T-helper 17 cell (primary cell): Measurements from ENCODE around the gene DEPDC1. TPM values are rescaled to one million over a fixed set of nuclear protein-coding genes. Genes with fewer than 3 reads are reported as not detected.

Experiments
- ATAC-seq: fragments of 150-1000 bp; cut with Tn5 transposase; 2 replicates; pipeline ENCODE4 v1.10.0; 2021; ENCODE audit warnings: mild to moderate bottlenecking, moderate library complexity
- DNase-seq, 3 donors: peaks; one replicate each; pipeline versions ENCODE4 v3.0.0 to v3.0.0-alpha.2; 2020 to 2021
- H3K9me3 ChIP-seq: one replicate; pipeline ENCODE4 v1.7.0; 2013; ENCODE audit warnings: low read length, mild to moderate bottlenecking; ENCODE audit not compliant: control insufficient read depth, poor library complexity, severe bottlenecking
- H3K27ac Mint-ChIP-seq: one replicate; pipeline ENCODE4 v1.8.0; 2022; ENCODE audit warnings: mild to moderate bottlenecking, moderate library complexity, mixed read lengths
- H3K27me3 Mint-ChIP-seq: one replicate; pipeline ENCODE4 v1.8.0; 2022; ENCODE audit warnings: mixed read lengths
- H3K36me3 Mint-ChIP-seq: one replicate; pipeline ENCODE4 v1.8.0; 2022; ENCODE audit warnings: low read depth, mixed read lengths
- H3K4me1 Mint-ChIP-seq: one replicate; pipeline ENCODE4 v1.8.0; 2022; ENCODE audit warnings: mild to moderate bottlenecking, mixed read lengths
- H3K4me3 Mint-ChIP-seq: one replicate; pipeline ENCODE4 v1.8.0; 2022; ENCODE audit warnings: mild to moderate bottlenecking, moderate library complexity, mixed read lengths
- total RNA-seq, 4 donors: library from RNA in 2 of 4; stranded (reverse) in 2 of 4; gene quantifications; one replicate each; pipeline ENCODE4 v1.2.3 and lab custom pipeline; 2022 to 2026

DEPDC1 gene
- total RNA-seq, 2 donors from 2014 or later = 0.16 TPM; not detected in 1

DNA sequence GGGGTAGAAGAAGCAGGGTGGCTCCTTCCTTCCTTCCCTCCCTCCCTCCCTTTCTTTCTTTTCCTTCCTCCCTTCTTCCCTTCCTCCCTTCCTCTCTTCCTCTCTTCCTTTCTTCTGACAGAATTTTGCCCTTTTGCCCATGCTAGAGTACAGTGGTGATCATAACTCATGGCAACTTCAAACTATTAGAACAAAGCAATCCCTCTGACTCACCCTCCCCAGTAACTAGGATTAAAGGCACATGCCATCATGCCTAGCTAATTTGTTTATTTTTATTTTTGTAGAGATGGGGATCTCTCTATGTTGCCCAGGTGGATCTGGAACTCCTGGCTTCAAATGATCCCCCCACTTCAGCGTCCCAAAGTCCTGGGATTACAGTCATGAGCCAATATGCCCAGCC, 37.1 kb downstream of the DEPDC1 start:
- Mint-ChIP-seq H3K27ac (no peak overlapping the region), H3K36me3 (no peaks in the 10 kb centered on the region), H3K4me1 (no peaks in the 10 kb centered on the region), H3K27me3 (peaks cover 11% of the 10 kb centered on the region), H3K4me3 (no peak overlapping the region)
- ATAC-seq = no peak
- no peaks in the 10 kb centered on the region for H3K9me3 ChIP-seq
- no peak for DNase-seq

DNA sequence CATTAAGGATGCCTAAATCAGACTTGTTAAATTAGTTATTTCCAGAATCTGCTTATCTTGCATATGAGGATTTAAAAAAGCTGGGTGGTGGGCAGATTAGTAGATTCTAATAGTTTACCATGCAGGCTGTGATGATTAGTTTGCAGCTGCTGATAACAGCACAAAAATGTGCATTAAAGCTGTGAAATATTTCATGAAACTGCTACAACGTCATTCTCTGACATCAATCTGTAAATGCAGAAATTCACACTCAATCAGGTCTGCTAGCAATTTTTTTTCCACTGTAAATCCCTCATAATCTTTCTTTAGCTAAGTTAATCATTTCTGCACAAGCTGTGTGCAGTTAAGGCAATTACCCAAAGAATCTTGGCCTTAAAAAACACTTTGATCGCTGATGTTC, 37.8 kb downstream of the DEPDC1 start:
- Mint-ChIP-seq H3K4me3 (no peak overlapping the region), H3K27ac (no peak overlapping the region), H3K36me3 (no peaks in the 10 kb centered on the region), H3K4me1 (no peaks in the 10 kb centered on the region), H3K27me3 (peaks cover 11% of the 10 kb centered on the region)
- no peaks in the 10 kb centered on the region for H3K9me3 ChIP-seq
- ATAC-seq = no peak
- no peak for DNase-seq

DNA sequence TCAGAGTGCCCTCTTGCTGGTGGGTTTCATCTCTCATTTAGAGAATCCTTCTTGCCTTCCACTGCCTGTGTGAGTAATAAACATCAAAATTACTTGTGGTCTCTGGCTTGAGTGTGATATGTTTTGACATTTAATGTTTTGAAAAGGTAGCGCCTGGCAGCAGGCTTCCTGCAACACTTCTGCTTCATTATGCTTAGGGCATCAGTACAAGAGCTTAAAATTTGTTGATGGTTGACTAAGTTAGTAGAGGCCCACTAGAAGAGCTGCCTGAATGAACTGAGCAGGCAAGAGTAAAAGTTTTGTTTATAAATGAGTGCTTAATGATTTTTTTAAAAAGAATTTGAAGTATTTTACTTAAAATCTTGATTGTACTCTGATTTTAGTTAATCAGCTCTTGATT, 40.7 kb downstream of the DEPDC1 start:
- ATAC-seq (no peak), DNase-seq (no peak)
- H3K9me3 ChIP-seq = no peaks in the 10 kb centered on the region
- Mint-ChIP-seq H3K4me3 (no peak overlapping the region), H3K27me3 (peaks cover 11% of the 10 kb centered on the region), H3K36me3 (no peaks in the 10 kb centered on the region), H3K27ac (no peak overlapping the region), H3K4me1 (no peaks in the 10 kb centered on the region)

DNA sequence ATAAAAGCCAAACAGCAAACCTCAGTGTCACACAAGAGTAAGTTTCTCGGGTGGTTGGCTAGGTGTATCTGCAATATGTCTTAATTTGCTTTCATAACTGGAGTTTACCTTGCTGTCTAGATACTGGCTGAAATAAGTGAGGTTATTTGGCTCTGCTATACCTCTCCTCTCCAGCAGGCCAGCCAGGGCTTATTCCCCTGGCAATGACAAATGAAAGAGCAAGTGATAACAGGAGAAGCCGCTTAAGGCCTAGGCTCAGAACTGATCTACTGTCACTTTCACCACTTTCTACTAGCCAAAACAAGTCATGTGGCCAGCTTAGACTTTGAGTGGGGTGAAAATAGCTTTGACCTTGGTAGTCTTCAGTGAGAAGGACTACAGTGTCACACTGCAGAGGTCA, 42.3 kb downstream of the DEPDC1 start:
- no peaks in the 10 kb centered on the region for H3K36me3 Mint-ChIP-seq
- no peak for ATAC-seq
- H3K27me3 Mint-ChIP-seq = peaks cover 11% of the 10 kb centered on the region
- H3K9me3 ChIP-seq = no peaks in the 10 kb centered on the region
- H3K4me1 Mint-ChIP-seq = no peaks in the 10 kb centered on the region
- H3K27ac Mint-ChIP-seq = no peak overlapping the region
- no peak for DNase-seq
- no peak overlapping the region for H3K4me3 Mint-ChIP-seq

DNA sequence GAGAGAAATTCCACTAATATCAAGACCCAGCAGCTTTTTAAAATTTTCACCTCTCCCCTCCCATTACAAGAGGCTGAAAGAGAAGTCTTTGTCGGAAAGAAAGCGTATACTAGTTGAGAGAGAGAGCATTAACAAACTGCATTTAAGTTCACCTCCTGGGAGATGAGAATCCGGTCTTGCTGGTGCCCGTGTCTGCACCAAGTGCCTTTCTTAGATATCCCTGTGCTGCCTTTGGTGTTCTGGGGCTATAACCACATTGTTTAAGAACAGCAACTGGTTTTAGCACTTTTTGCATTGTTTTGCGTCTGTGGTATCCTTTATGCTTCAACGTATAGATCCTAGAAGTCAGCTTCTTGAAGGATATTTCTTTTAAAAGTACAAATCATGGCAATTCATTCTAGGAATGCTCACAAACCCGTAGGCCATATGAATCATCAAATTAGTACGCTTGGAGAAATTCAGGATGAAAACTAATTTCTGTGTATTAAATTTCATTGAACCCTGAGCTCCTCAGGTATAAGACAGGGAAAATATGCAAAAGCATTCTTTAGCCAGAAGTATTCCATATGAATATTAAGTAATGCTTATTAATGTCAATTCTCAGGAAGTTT, 43.7 kb downstream of the DEPDC1 start:
- Mint-ChIP-seq H3K4me3 (no peak overlapping the region), H3K27ac (no peak overlapping the region)

DNA sequence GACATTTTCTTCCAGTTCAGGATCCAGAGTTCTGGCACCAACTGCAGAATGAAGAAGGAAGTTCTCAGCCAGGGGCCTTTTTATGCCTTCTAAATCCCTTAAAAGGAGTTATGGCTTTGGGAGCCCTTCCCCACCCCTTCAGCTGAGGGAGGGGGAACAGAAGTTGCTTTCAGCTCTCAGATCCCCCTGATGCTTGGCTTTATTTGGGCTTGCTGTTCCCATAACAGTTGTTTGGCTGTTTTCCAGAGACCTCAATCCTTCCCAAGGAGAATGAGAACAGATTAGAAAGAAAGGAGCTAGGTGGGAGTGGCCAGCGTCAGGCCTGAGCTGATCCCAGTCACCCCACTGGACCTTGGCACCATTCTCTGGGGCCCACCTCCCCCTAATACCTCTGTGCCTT, 47.0 kb downstream of the DEPDC1 start, which contains the start of gene RPE65:
RPE65 (minus strand) TSS at position 54 of the 400 bp plus-strand sequence; CDS start at position 5, 49 bp downstream.
- Mint-ChIP-seq H3K36me3 (no peaks in the 10 kb centered on the region), H3K27me3 (peaks cover 5% of the 10 kb centered on the region), H3K27ac (no peak within 1 kb of the TSS), H3K4me1 (no peaks in the 10 kb centered on the region), H3K4me3 (no peak within 1 kb of the TSS)
- ATAC-seq (no peak), DNase-seq (no peak)
- H3K9me3 ChIP-seq = no peaks in the 10 kb centered on the region

More for the DNA sequence above, 43.7 kb downstream of the DEPDC1 start:
- ATAC-seq = no peak
- no peak for DNase-seq
- H3K9me3 ChIP-seq = no peaks in the 10 kb centered on the region
- H3K36me3 Mint-ChIP-seq = no peaks in the 10 kb centered on the region
- no peaks in the 10 kb centered on the region for H3K4me1 Mint-ChIP-seq
- H3K27me3 Mint-ChIP-seq = peaks cover 9% of the 10 kb centered on the region

DNA sequence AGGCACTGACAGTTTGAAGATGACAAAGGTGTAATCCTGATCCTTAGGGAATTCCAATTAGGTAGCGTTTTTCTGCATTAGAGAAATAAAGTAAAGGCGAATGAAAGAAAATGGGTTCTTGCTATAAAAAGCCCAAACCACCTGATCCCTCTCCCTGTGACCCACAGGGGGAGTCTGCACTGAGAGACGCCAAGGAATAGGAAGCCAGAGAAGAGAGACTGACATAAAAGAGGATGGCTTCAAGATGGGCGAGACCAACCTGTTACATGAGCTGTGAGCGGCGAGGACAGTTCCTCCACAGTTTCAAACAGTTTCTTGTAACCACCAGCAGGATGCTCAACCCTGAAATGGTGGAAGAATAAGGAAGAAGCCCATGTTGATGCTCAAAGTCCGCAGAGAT, 48.5 kb downstream of the DEPDC1 start:
- Mint-ChIP-seq H3K27ac (no peak overlapping the region), H3K27me3 (peaks cover 12% of the 10 kb centered on the region), H3K4me3 (no peak overlapping the region), H3K36me3 (no peaks in the 10 kb centered on the region), H3K4me1 (no peaks in the 10 kb centered on the region)
- no peak for ATAC-seq
- DNase-seq = no peak
- H3K9me3 ChIP-seq = no peaks in the 10 kb centered on the region

DNA sequence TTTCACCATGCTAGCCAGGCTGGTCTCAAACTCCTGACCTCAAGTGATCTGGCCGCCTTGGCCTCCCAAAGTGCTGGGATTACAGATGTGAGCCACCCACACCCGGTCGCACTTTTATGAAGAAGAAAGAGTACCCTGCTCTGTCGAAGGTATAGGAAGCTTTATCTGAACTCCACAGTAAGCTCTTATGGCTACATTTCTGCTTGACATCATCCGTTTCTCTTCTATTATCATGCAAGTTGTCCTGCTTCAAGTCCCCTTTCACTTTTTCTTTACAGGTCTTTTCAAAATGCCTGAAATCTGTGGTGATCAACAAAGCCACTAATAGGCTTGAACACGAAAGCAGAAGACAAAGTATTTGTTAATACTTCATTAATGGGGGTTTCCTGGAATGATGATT, 51.2 kb downstream of the DEPDC1 start:
- Mint-ChIP-seq H3K36me3 (no peaks in the 10 kb centered on the region), H3K4me3 (no peak overlapping the region), H3K27ac (no peak overlapping the region), H3K27me3 (peaks cover 12% of the 10 kb centered on the region), H3K4me1 (no peaks in the 10 kb centered on the region)
- DNase-seq = no peak
- ATAC-seq = no peak
- H3K9me3 ChIP-seq = no peaks in the 10 kb centered on the region

DNA sequence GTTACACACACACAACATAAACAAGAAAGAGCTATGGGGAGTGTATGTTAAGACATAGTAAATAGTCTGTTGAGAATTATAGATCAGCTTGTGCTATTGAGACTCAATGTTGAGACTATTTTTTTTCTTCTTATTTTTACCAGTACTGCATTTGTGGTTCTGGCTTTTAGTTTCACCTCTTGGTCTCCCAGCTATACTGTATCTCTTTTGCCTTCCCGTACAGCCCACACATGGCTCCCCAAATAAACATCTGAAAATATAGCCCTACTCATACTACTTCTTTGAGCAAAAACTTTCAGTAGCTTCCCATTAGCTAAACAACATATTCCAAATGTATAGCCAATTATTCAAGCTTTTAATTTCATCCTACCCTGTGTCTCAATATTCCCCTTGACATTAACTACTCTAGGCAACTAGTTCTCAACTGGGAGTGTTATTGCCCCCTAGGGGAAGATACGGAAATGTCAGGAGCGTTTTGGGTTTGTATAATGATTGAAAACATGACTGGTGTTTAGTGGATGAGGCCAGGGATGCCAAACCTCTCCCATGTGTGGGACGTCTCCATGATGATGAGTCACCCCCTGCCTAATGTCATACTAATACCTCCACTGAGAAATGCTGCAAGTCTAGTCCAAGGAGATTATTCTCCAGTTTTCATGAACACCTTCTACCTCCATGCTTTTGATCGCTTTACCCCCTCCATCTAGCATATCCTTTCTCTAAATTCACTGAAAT, 53.9 kb downstream of the DEPDC1 start:
- Mint-ChIP-seq H3K4me3 (no peak overlapping the region), H3K27ac (no peak overlapping the region), H3K27me3 (peaks cover 15% of the 10 kb centered on the region), H3K4me1 (no peaks in the 10 kb centered on the region), H3K36me3 (no peaks in the 10 kb centered on the region)
- no peaks in the 10 kb centered on the region for H3K9me3 ChIP-seq
- ATAC-seq (no peak), DNase-seq (no peak)

DNA sequence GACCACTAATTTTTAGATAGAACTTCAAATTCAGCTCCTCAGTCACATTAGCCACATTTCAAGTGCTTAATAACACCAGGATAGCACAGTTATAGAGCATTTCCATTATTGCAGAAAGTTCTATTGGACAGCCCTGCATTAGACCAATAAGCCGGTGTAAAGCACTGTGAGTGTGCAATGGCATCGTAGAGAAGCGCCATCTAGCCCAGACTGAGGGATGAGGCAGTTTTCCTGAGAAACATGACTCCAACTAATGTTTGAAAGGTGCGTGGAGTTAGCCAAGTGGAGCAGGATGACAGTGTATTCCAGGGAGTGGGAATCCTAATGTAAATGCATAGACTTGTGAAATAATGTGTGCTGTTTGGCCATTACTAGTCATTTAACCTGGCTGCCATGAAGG, 54.9 kb downstream of the DEPDC1 start:
- Mint-ChIP-seq H3K36me3 (no peaks in the 10 kb centered on the region), H3K4me1 (no peaks in the 10 kb centered on the region), H3K27me3 (peaks cover 18% of the 10 kb centered on the region), H3K4me3 (no peak overlapping the region), H3K27ac (no peak overlapping the region)
- ATAC-seq (no peak), DNase-seq (no peak)
- H3K9me3 ChIP-seq = no peaks in the 10 kb centered on the region

DNA sequence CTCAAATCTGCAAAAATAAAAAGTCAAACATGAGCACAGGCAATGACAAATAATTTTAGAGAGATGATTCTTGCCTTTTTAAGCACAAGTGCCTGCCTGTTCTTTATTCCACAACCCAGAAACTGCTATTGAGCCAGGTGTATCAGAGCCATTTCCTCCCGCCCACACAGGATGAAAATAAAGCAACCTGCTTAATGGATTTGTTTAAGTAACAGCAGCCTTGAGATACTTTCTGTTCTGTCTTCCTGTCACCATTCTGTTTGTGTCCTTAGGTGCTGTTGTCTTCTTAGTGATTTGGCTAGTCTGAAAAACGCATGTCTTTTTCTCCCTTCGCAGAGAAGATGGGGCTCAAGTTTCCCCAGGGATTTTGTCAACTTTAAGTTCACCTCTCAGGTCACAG, 58.6 kb downstream of the DEPDC1 start:
- ATAC-seq (no peak), DNase-seq (no peak)
- Mint-ChIP-seq H3K27me3 (peaks cover 15% of the 10 kb centered on the region), H3K4me3 (no peak overlapping the region), H3K27ac (no peak overlapping the region), H3K4me1 (no peaks in the 10 kb centered on the region), H3K36me3 (no peaks in the 10 kb centered on the region)
- H3K9me3 ChIP-seq = no peaks in the 10 kb centered on the region

DNA sequence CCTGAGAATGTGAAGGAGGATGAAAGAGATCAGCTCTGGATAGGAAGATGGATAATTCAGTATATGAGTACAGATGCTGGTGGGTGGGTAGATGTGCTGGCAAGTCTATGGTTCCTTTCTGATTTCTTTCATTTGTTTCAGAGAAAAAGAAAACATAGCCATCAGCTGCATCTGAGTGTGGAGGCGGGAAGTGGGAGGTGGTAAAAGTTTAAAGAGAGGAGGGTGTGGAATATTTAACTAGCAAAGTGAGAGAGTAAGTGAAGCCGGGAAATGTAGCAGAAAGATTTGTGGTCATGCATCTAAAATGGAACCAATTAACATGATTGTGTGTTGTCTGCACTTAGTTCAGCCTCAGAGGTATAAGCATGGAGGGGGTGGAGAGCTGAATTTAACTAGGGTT, 63.5 kb downstream of the DEPDC1 start:
- H3K4me1 Mint-ChIP-seq = no peaks in the 10 kb centered on the region
- H3K4me3 Mint-ChIP-seq = no peak overlapping the region
- no peaks in the 10 kb centered on the region for H3K9me3 ChIP-seq
- H3K27me3 Mint-ChIP-seq = peaks cover 7% of the 10 kb centered on the region
- no peak overlapping the region for H3K27ac Mint-ChIP-seq
- H3K36me3 Mint-ChIP-seq = no peaks in the 10 kb centered on the region
- DNase-seq (no peak), ATAC-seq (no peak)

DNA sequence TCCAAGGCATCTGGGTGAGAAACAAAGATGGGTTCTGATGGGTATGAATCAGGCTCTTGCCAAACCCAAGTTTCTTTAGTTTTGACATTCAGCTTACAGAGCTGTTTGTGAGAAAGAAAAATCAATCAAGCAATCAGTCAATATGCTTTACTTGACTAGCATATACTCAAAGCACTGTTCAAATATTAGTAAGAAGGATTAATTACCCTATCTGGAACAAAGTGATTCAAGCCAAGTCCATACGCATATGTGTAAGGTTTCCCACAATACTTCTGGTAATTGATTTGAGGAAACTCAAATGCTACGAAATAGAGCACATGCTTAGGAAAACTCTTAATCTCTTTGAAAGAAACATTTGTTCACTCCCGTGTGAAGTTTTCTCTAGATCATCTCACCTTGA, 65.8 kb downstream of the DEPDC1 start:
- no peaks in the 10 kb centered on the region for H3K27me3 Mint-ChIP-seq
- H3K9me3 ChIP-seq = no peaks in the 10 kb centered on the region
- no peak for ATAC-seq
- H3K36me3 Mint-ChIP-seq = no peaks in the 10 kb centered on the region
- H3K4me3 Mint-ChIP-seq = no peak overlapping the region
- no peak overlapping the region for H3K27ac Mint-ChIP-seq
- no peaks in the 10 kb centered on the region for H3K4me1 Mint-ChIP-seq
- DNase-seq = no peak

DNA sequence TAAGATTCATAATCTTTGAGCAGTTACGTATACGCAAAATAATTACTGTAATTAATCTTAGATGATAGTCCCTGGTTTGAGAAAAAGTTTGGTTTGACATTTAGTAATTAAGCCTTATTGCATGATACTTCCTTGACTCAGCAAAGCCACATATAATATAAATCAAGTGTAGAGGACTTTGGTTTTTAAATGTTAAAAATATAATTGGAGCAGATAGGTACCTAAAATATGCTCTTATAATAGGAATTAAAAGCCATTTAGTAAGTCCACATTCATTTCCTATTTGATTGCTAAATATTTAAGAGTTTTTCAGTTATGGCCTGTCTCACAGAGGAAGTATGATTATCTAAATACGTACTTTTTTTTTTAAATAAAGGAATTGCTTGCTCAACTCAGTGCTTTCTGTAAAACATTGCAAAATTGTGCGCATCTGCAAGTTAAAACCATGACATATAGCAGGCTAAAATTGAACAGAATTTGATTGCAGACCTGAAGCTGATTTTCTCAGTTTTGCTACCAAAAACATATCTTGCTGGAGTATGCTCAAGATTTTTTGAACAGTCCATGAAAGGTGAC, 67.6 kb downstream of the DEPDC1 start:
- Mint-ChIP-seq H3K4me3 (no peak overlapping the region), H3K36me3 (no peaks in the 10 kb centered on the region), H3K27ac (no peak overlapping the region), H3K4me1 (no peaks in the 10 kb centered on the region), H3K27me3 (no peaks in the 10 kb centered on the region)
- ATAC-seq (no peak), DNase-seq (no peak)
- H3K9me3 ChIP-seq = no peaks in the 10 kb centered on the region
